Mucosa of rectum (tissue), 2 donors: ENCODE data around the gene OLFML3.
A peak's percentile ranks its signal among the peaks of the same experiment; 100 is the strongest.

Source experiments
- H3K27ac ChIP-seq, 2 donors: one replicate each; pipeline ENCODE4 v1.7.0; 2013; ENCODE audit warnings: inconsistent platforms in 2 of 2, low read depth in 2 of 2, low read length in 2 of 2
- H3K27me3 ChIP-seq, 2 donors: one replicate each; pipeline ENCODE4 v1.7.0; 2013; ENCODE audit warnings: low read length in 2 of 2; ENCODE audit not compliant: control insufficient read depth in 2 of 2, insufficient read depth in 2 of 2
- H3K36me3 ChIP-seq, 2 donors: one replicate each; pipeline ENCODE4 v1.7.0; 2013; ENCODE audit warnings: low read length in 2 of 2; ENCODE audit not compliant: control insufficient read depth in 2 of 2, insufficient read depth in 2 of 2
- H3K4me1 ChIP-seq, 2 donors: one replicate each; pipeline ENCODE4 v1.7.0; 2013; ENCODE audit warnings: low read length in 2 of 2, mild to moderate bottlenecking in 1 of 2; ENCODE audit not compliant: control insufficient read depth in 2 of 2, insufficient read depth in 2 of 2
- H3K4me3 ChIP-seq, 2 donors: one replicate each; pipeline ENCODE4 v1.7.0; 2013; ENCODE audit warnings: low read length in 2 of 2
- H3K9ac ChIP-seq, 2 donors: one replicate each; pipeline ENCODE4 v1.7.0; 2013; ENCODE audit warnings: low read length in 2 of 2, low read depth in 1 of 2, mild to moderate bottlenecking in 1 of 2
- H3K9me3 ChIP-seq, 2 donors: one replicate each; pipeline ENCODE4 v1.7.0; 2013; ENCODE audit warnings: low read length in 2 of 2; ENCODE audit not compliant: control insufficient read depth in 2 of 2
- donor health status: healthy.
- donor health status: Normal muscosa, but diverticular disease.

The OLFML3 gene

GRCh38 chr1:113938192-113938591 lies 41.1 kb upstream of the OLFML3 start:
- Histone ChIP-seq H3K9ac (no peak overlapping the region), H3K4me3 (no peak overlapping the region), H3K9me3 (no peaks in the 10 kb centered on the region), H3K27ac (no peak overlapping the region), H3K4me1 (peaks cover 4 to 6% of the 10 kb centered on the region in 2 donors), H3K27me3 (no peaks in the 10 kb centered on the region), H3K36me3 (peaks cover 13% of the 10 kb centered on the region in 2 donors)

GRCh38 chr1:113940365-113941244 lies 38.7 kb upstream of the OLFML3 start:
- H3K27ac ChIP-seq = peak overlapping the region in 1 of 2 donors; percentile 44
- no peaks in the 10 kb centered on the region for H3K27me3 ChIP-seq
- no peak overlapping the region for H3K9ac ChIP-seq
- H3K4me3 ChIP-seq = peak overlapping the region in 1 of 2 donors; percentile 29
- H3K4me1 ChIP-seq = peaks cover 0 to 3% of the 10 kb centered on the region in 2 donors
- no peaks in the 10 kb centered on the region for H3K9me3 ChIP-seq
- peaks cover 13 to 14% of the 10 kb centered on the region in 2 donors for H3K36me3 ChIP-seq

- Histone ChIP-seq H3K36me3 (peaks cover 13 to 14% of the 10 kb centered on the region in 2 donors), H3K27ac (no peak overlapping the region), H3K4me1 (peaks cover 3 to 5% of the 10 kb centered on the region in 2 donors)
These were observed 38.1 kb upstream of the OLFML3 start for GRCh38 chr1:113941245-113941559.

GRCh38 chr1:113942527-113942926 lies 36.7 kb upstream of the OLFML3 start:
- no peaks in the 10 kb centered on the region for H3K9me3 ChIP-seq
- no peak overlapping the region for H3K27ac ChIP-seq
- no peak overlapping the region for H3K9ac ChIP-seq
- H3K27me3 ChIP-seq = no peaks in the 10 kb centered on the region
- H3K4me3 ChIP-seq = no peak overlapping the region
- peaks cover 13 to 14% of the 10 kb centered on the region in 2 donors for H3K36me3 ChIP-seq
- H3K4me1 ChIP-seq = peaks cover 14 to 17% of the 10 kb centered on the region in 2 donors

More at GRCh38 chr1:113941245-113941559, 38.1 kb upstream of the OLFML3 start:
- H3K4me3 ChIP-seq = no peak overlapping the region
- H3K9ac ChIP-seq = no peak overlapping the region
- H3K27me3 ChIP-seq = no peaks in the 10 kb centered on the region
- no peaks in the 10 kb centered on the region for H3K9me3 ChIP-seq

GRCh38 chr1:113943028-113943811 lies 36.1 kb upstream of the OLFML3 start:
- H3K4me1 ChIP-seq = peaks cover 20 to 23% of the 10 kb centered on the region in 2 donors
- H3K36me3 ChIP-seq = peaks cover 13 to 14% of the 10 kb centered on the region in 2 donors
- H3K27me3 ChIP-seq = no peaks in the 10 kb centered on the region
- H3K4me3 ChIP-seq = no peak overlapping the region
- H3K9me3 ChIP-seq = no peaks in the 10 kb centered on the region
- no peak overlapping the region for H3K27ac ChIP-seq
- H3K9ac ChIP-seq = no peak overlapping the region

GRCh38 chr1:113945329-113945728 lies 33.9 kb upstream of the OLFML3 start:
- Histone ChIP-seq H3K4me1 (peaks cover 17 to 26% of the 10 kb centered on the region in 2 donors), H3K36me3 (peaks cover 12 to 13% of the 10 kb centered on the region in 2 donors), H3K9me3 (no peaks in the 10 kb centered on the region), H3K9ac (no peak overlapping the region), H3K4me3 (no peak overlapping the region), H3K27me3 (no peaks in the 10 kb centered on the region), H3K27ac (no peak overlapping the region)

- H3K4me3 ChIP-seq = no peak overlapping the region
- no peaks in the 10 kb centered on the region for H3K9me3 ChIP-seq
- peaks cover 4 to 7% of the 10 kb centered on the region in 2 donors for H3K36me3 ChIP-seq
- no peak overlapping the region for H3K27ac ChIP-seq
- no peak overlapping the region for H3K9ac ChIP-seq
- H3K27me3 ChIP-seq = no peaks in the 10 kb centered on the region
- peaks cover 17 to 26% of the 10 kb centered on the region in 2 donors for H3K4me1 ChIP-seq
These were observed 33.2 kb upstream of the OLFML3 start for GRCh38 chr1:113946112-113946511.

GRCh38 chr1:113946678-113947387 lies 32.4 kb upstream of the OLFML3 start:
- Histone ChIP-seq H3K9ac (peak overlapping the region in 1 of 2 donors; percentile 3), H3K9me3 (no peaks in the 10 kb centered on the region), H3K27me3 (no peaks in the 10 kb centered on the region), H3K4me1 (peaks cover 17 to 26% of the 10 kb centered on the region in 2 donors), H3K36me3 (peaks cover 0 to 7% of the 10 kb centered on the region in 2 donors), H3K27ac (peak overlapping the region; percentile 49 to 56), H3K4me3 (peak overlapping the region in 1 of 2 donors; percentile 31)

- Histone ChIP-seq H3K4me1 (peaks cover 17 to 26% of the 10 kb centered on the region in 2 donors), H3K4me3 (peak overlapping the region in 1 of 2 donors; percentile 31), H3K27ac (peak overlapping the region; percentile 49 to 56), H3K27me3 (no peaks in the 10 kb centered on the region), H3K9ac (peak overlapping the region; percentile 3 to 38), H3K9me3 (no peaks in the 10 kb centered on the region), H3K36me3 (peaks cover 0 to 4% of the 10 kb centered on the region in 2 donors)
These were observed 31.7 kb upstream of the OLFML3 start for GRCh38 chr1:113947388-113948107.
